Adrenal gland (tissue), 5 donors: ENCODE data around the gene EED.

Experiments used
- POLR2A ChIP-seq, 2 donors: fragments of 450-650 bp; IDR thresholded peaks; one replicate each; pipeline ENCODE4 v1.6.1; 2017; ENCODE audit warnings: antibody characterized with exemption in 2 of 2, mild to moderate bottlenecking in 2 of 2, moderate library complexity in 1 of 2
- TF ChIP-seq, protein P1 (sequence below), 6 experiments: fragments of 450-650 bp in 4 of 6; fragments of 200-600 bp in 2 of 6; sonication (generic) in 1 of 6; IDR thresholded peaks; 1 replicate in 5 of 6; 2 replicates in 1 of 6; pipeline versions ENCODE4 v1.5.1 to v1.8.0; 2016 to 2021; ENCODE audit warnings: antibody characterized with exemption in 6 of 6, mild to moderate bottlenecking in 2 of 6, moderate library complexity in 1 of 6
- donor health status: DM: no; HTN: no; CAD: no.

DNA sequence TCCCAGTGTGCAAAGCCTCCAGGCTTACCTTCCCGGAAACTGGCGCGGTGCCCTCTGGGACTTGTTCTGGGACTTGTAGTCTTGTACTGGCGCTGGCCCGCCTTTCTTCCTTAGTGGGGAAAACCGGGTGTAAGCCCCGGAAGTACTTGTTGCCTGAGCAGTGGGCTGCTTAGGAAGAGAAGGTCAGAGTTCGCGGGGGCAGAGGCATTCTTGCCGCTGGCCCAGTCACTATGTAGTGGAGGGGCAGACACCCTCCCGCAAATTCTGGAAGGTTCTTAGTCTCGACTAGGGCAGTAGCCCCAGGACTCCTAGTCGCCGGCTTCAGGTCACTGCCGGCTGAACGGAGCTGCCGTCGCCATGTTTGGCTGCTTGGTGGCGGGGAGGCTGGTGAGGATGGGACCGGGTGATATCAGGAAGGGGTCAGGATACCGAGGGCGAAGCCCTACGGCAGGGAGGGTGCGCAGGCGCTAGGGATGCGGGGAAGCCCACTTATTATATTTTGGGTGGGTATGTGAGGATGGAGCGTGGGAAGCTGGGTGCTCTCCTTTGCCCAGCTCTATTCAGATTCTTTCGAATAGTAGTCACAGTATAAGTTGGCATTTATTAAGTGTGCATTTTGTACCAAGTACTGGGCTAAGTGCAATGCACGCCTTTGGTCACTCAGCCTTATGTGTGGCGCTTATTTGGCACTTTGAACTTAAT, 57.7 kb downstream of the EED start, which contains the start of gene HIKESHI:
- TF ChIP-seq POLR2A (IDR thresholded peaks at IDR 0.05), result peak; percentile 30 to 73
- TF ChIP-seq, protein P1, sequence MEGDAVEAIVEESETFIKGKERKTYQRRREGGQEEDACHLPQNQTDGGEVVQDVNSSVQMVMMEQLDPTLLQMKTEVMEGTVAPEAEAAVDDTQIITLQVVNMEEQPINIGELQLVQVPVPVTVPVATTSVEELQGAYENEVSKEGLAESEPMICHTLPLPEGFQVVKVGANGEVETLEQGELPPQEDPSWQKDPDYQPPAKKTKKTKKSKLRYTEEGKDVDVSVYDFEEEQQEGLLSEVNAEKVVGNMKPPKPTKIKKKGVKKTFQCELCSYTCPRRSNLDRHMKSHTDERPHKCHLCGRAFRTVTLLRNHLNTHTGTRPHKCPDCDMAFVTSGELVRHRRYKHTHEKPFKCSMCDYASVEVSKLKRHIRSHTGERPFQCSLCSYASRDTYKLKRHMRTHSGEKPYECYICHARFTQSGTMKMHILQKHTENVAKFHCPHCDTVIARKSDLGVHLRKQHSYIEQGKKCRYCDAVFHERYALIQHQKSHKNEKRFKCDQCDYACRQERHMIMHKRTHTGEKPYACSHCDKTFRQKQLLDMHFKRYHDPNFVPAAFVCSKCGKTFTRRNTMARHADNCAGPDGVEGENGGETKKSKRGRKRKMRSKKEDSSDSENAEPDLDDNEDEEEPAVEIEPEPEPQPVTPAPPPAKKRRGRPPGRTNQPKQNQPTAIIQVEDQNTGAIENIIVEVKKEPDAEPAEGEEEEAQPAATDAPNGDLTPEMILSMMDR (IDR thresholded peaks at IDR 0.05), result no peak
